ENCODE measurements around the gene NSD1.

DNA sequence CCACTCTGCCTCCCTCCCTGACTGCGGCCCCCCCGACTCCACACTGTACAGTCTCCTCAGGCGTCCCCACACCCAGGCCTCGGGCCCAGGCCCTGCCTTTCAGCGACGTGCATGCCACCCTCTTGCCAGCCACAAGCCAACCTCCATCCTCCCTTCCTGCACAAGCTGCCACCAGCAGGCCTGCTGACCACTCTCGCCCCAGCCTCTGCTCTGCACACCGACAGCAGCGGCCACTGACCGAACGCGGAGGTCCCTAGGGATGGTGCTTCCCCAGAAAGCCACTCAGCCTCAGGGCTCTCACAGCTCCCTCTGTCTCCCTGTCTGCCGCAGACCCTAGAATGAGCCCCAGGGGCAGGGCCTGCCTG is 199.3 kb downstream of the NSD1 start:
- TF ChIP-seq, protein P1, sequence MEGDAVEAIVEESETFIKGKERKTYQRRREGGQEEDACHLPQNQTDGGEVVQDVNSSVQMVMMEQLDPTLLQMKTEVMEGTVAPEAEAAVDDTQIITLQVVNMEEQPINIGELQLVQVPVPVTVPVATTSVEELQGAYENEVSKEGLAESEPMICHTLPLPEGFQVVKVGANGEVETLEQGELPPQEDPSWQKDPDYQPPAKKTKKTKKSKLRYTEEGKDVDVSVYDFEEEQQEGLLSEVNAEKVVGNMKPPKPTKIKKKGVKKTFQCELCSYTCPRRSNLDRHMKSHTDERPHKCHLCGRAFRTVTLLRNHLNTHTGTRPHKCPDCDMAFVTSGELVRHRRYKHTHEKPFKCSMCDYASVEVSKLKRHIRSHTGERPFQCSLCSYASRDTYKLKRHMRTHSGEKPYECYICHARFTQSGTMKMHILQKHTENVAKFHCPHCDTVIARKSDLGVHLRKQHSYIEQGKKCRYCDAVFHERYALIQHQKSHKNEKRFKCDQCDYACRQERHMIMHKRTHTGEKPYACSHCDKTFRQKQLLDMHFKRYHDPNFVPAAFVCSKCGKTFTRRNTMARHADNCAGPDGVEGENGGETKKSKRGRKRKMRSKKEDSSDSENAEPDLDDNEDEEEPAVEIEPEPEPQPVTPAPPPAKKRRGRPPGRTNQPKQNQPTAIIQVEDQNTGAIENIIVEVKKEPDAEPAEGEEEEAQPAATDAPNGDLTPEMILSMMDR (IDR thresholded peaks at IDR 0.05 in 4 of 5, conservative IDR thresholded peaks at IDR 0.05 in 1 of 5) = no peak
- TF ChIP-seq POLR2A (IDR thresholded peaks at IDR 0.05) = no peak

Measured in gastrocnemius medialis (tissue), 4 donors.